HepG2 (cell line): Measurements from ENCODE around the gene RBX1. TPM values are rescaled to one million over a fixed set of nuclear protein-coding genes. Genes with fewer than 3 reads are reported as not detected.

Experiments used
- ATAC-seq: fragments of 200-7000 bp; cut with Tn5 transposase; 3 replicates; pipeline ENCODE4 v1.9.1; 2020; ENCODE audit warnings: mild to moderate bottlenecking, moderate library complexity
- BruUV-seq: library from RNA; stranded (reverse); fragments of 400-500 nt; replicated peaks from 2 replicates; lab custom pipeline; 2021; lab: Mats Ljungman, UMichigan
- CTCF ChIA-PET: fragments of 300-600 bp; formaldehyde crosslinking; extraction: SDS; loops from one replicate; lab custom pipeline; 2021; ENCODE audit warnings: low total read pairs, inconsistent platforms, low intra/inter-chr PET ratio; lab: Yijun Ruan, JAX
- POLR2A ChIA-PET: fragments of 350-600 bp; sonication (Branson Sonifier 250); formaldehyde crosslinking; loops from one replicate; lab custom pipeline; 2020; ENCODE audit warnings: antibody characterized with exemption, inconsistent platforms; lab: Yijun Ruan, JAX
- DNase-seq: peaks from one replicate; pipeline ENCODE4 v3.0.0-alpha.2; 2015; ENCODE audit warnings: low spot score
- FAIRE-seq: peaks from 3 replicates; lab custom pipeline; 2011; peaks lifted over from hg19 to GRCh38; lab: Jason Lieb, UNC
- H2AFZ ChIP-seq: one replicate; pipeline ENCODE4 v1.6.1; 2011; ENCODE audit warnings: low read length, inconsistent platforms
- H3K27ac ChIP-seq: fragments of 300-600 bp; 3 replicates; pipeline ENCODE4 v1.8.0; 2011; ENCODE audit warnings: mixed run types, mild to moderate bottlenecking, mixed read lengths, low read length, inconsistent platforms; ENCODE audit not compliant: insufficient read depth; ENCODE audit errors: extremely low read length
- H3K27me3 ChIP-seq, 2 experiments: fragments of 200-600 bp in 1 of 2; 2 replicates in 1 of 2; 3 replicates in 1 of 2; pipeline versions ENCODE4 v1.6.0 to v1.8.0; 2011; ENCODE audit warnings: low read length in 2 of 2, mild to moderate bottlenecking in 2 of 2, moderate library complexity in 2 of 2, inconsistent platforms in 1 of 2; ENCODE audit not compliant: insufficient read depth in 2 of 2, control insufficient read depth in 1 of 2
- H3K36me3 ChIP-seq, 2 experiments: fragments of 200-600 bp in 1 of 2; replicated peaks in 1 of 2; 2 replicates in 1 of 2; 3 replicates in 1 of 2; pipeline versions ENCODE4 v1.5.1 to v1.8.0; 2011; ENCODE audit warnings: low read length in 2 of 2, inconsistent platforms in 1 of 2; ENCODE audit not compliant: insufficient read depth in 2 of 2, control insufficient read depth in 1 of 2
- H3K4me1 ChIP-seq: 2 replicates; pipeline ENCODE4 v1.5.1; 2012; ENCODE audit warnings: low read length, inconsistent platforms; ENCODE audit not compliant: insufficient read depth
- H3K4me2 ChIP-seq: 2 replicates; pipeline ENCODE4 v1.6.0; 2011; ENCODE audit warnings: low read depth, low read length, inconsistent platforms
- H3K4me3 ChIP-seq, 3 experiments: fragments of 200-600 bp in 1 of 3; sonication (generic), shearing (Covaris generic) in 1 of 3; replicated peaks in 1 of 3; 2 replicates each; pipeline ENCODE4 v1.5.1; 2011 to 2016; ENCODE audit warnings: low read length in 3 of 3, inconsistent platforms in 2 of 3, low read depth in 2 of 3, mild to moderate bottlenecking in 2 of 3, control low read depth in 1 of 3, mixed read lengths in 1 of 3; ENCODE audit not compliant: insufficient read depth in 1 of 3
- H3K79me2 ChIP-seq: one replicate; pipeline ENCODE4 v1.6.1; 2011; ENCODE audit warnings: low read length, inconsistent platforms; ENCODE audit not compliant: insufficient read depth
- H3K9ac ChIP-seq: 2 replicates; pipeline ENCODE4 v1.6.0; 2011; ENCODE audit warnings: mild to moderate bottlenecking, low read depth, low read length, inconsistent platforms; ENCODE audit not compliant: insufficient read depth
- H3K9me3 ChIP-seq: 2 replicates; pipeline ENCODE4 v1.5.1; 2012; ENCODE audit warnings: mild to moderate bottlenecking, low read length
- H4K20me1 ChIP-seq: 2 replicates; pipeline ENCODE4 v1.6.0; 2011; ENCODE audit warnings: inconsistent platforms, mild to moderate bottlenecking, low read length, moderate library complexity; ENCODE audit not compliant: insufficient read depth
- BCL6 ChIP-seq: IDR thresholded peaks from 2 replicates; pipeline ENCODE4 v1.6.1; 2016; ENCODE audit warnings: missing genetic modification reagents, missing compliant biosample characterization
- E2F5 ChIP-seq: sonication (generic); formaldehyde crosslinking; conservative IDR thresholded peaks from 2 replicates; pipeline ENCODE4 v1.4.0; 2020; ENCODE audit warnings: missing genetic modification reagents
- FOXO4 ChIP-seq: sonication (generic); formaldehyde crosslinking; conservative IDR thresholded peaks from 2 replicates; pipeline ENCODE4 v1.8.1; 2023; ENCODE audit warnings: missing genetic modification reagents
- GPN1 ChIP-seq: sonication (generic); formaldehyde crosslinking; IDR thresholded peaks from 2 replicates; pipeline ENCODE4 v1.5.1; 2020; ENCODE audit warnings: missing genetic modification reagents, borderline replicate concordance
- GRHL1 ChIP-seq: sonication (generic); formaldehyde crosslinking; conservative IDR thresholded peaks from 2 replicates; pipeline ENCODE4 v1.8.0; 2022; ENCODE audit warnings: missing genetic modification reagents
- GTF3A ChIP-seq: sonication (generic); formaldehyde crosslinking; conservative IDR thresholded peaks from 2 replicates; pipeline ENCODE4 v1.4.0; 2020; ENCODE audit warnings: mild to moderate bottlenecking, missing genetic modification reagents
- HDAC6 ChIP-seq: fragments of 200-600 bp; sonication (generic); IDR thresholded peaks from 2 replicates; pipeline ENCODE4 v1.7.0; 2017; ENCODE audit warnings: mild to moderate bottlenecking, antibody characterized with exemption, low read length, low read depth
- HOXA3 ChIP-seq: sonication (generic); formaldehyde crosslinking; IDR thresholded peaks from 2 replicates; pipeline ENCODE4 v1.5.0; 2020; ENCODE audit warnings: missing genetic modification reagents
- KLF13 ChIP-seq: sonication (generic); formaldehyde crosslinking; IDR thresholded peaks from 2 replicates; pipeline ENCODE4 v1.4.0; 2020; ENCODE audit warnings: mild to moderate bottlenecking, missing genetic modification reagents
- NFIC ChIP-seq: IDR thresholded peaks from 2 replicates; pipeline ENCODE4 v1.6.1; 2012; ENCODE audit warnings: mild to moderate bottlenecking, low read length, inconsistent platforms
- SIX4 ChIP-seq: sonication (generic); formaldehyde crosslinking; IDR thresholded peaks from 2 replicates; pipeline ENCODE4 v1.4.0; 2020; ENCODE audit warnings: missing genetic modification reagents
- SPEN ChIP-seq: sonication (generic); formaldehyde crosslinking; IDR thresholded peaks from 2 replicates; pipeline ENCODE4 v1.5.1; 2020; ENCODE audit warnings: low read depth, mild to moderate bottlenecking, missing genetic modification reagents
- TCF7L2 ChIP-seq: IDR thresholded peaks from 2 replicates; pipeline ENCODE4 v1.6.1; 2011; ENCODE audit warnings: mild to moderate bottlenecking, low read depth, low read length, moderate library complexity
- ZFP36L1 ChIP-seq: sonication (generic); formaldehyde crosslinking; IDR thresholded peaks from 2 replicates; pipeline ENCODE4 v1.8.0; 2022; ENCODE audit warnings: mild to moderate bottlenecking, missing genetic modification reagents, moderate library complexity
- ZNF281 ChIP-seq: sonication (generic); formaldehyde crosslinking; IDR thresholded peaks from 2 replicates; pipeline ENCODE4 v1.4.0; 2020; ENCODE audit warnings: missing genetic modification reagents, borderline replicate concordance
- ZNF337 ChIP-seq: sonication (generic); formaldehyde crosslinking; IDR thresholded peaks from 2 replicates; pipeline ENCODE4 v1.5.1; 2020; ENCODE audit warnings: missing genetic modification reagents, low read depth, mild to moderate bottlenecking, borderline replicate concordance
- ZNF558 ChIP-seq: sonication (generic); formaldehyde crosslinking; IDR thresholded peaks from 2 replicates; pipeline ENCODE4 v1.9.0; 2022; ENCODE audit warnings: mild to moderate bottlenecking, missing genetic modification reagents, borderline replicate concordance
- ZNF619 ChIP-seq: sonication (generic); formaldehyde crosslinking; IDR thresholded peaks from 2 replicates; pipeline ENCODE4 v1.4.0; 2020; ENCODE audit warnings: mild to moderate bottlenecking, missing genetic modification reagents
- ZNF792 ChIP-seq: IDR thresholded peaks from 2 replicates; pipeline ENCODE4 v1.6.1; 2016
- WGBS: methylation state at CpG from one replicate; pipeline ENCODE4 v1.1.6; 2017; ENCODE audit warnings: low lambda C conversion rate; 5-methylcytosine and 5-hydroxymethylcytosine counted together
- in situ Hi-C: cut with HindIII; loops from 2 replicates; pipeline ENCODE4 v1.10.0; 2017; ENCODE audit warnings: low pct_unique_long_range_greater_than_20kb; ENCODE audit not compliant: extremely low pct_ligation_motif_present
- intact Hi-C: fragments of 100-400 bp; cut with micrococcal nuclease; formaldehyde crosslinking; loops from one replicate; pipeline ENCODE4 v1.10.0; 2022; ENCODE audit not compliant: unreplicated experiment
- polyA plus RNA-seq, 8 experiments: library from polyadenylated mRNA; depleted of rRNA in 3 of 8; stranded (reverse) in 7 of 8; unstranded in 1 of 8; fragments of >200 nt; fragmentation: Illumina TruSeq in 4 of 8; extraction: Trizol in 4 of 8; gene quantifications; 2 replicates each; pipeline versions ENCODE4 v1.2.1 to v1.2.3, GENCODE V29; 2011 to 2016; ENCODE audit warnings: low read depth in 4 of 8, missing spikeins in 1 of 8, mixed read lengths in 1 of 8; ENCODE audit not compliant: insufficient read depth in 1 of 8
- total RNA-seq, 5 experiments: library from RNA; depleted of rRNA; stranded (reverse); fragments of >200 nt; fragmentation: Illumina TruSeq; extraction: Trizol; gene quantifications; 2 replicates each; pipeline ENCODE4 v1.2.3, GENCODE V29; 2016; ENCODE audit warnings: low read depth in 1 of 5

Gene RBX1
- total and polyA plus RNA-seq, 2 of the 13 experiments (the other 11 are each of a cell fraction or from before 2014, with no cell fraction given): 84.9 to 90.2 TPM

- H2AFZ ChIP-seq: no peak overlapping the region
- no peak for TF ChIP-seq E2F5 (CRISPR knock-in tag)
- no peak for TF ChIP-seq ZNF792
- TF ChIP-seq NFIC: no peak
- no peak for TF ChIP-seq ZNF281 (CRISPR knock-in tag)
- TF ChIP-seq TCF7L2: no peak
- TF ChIP-seq KLF13 (CRISPR knock-in tag): no peak
- no peak for TF ChIP-seq ZFP36L1
- TF ChIP-seq GRHL1 (CRISPR knock-in tag): no peak
- TF ChIP-seq SPEN: no peak
- TF ChIP-seq FOXO4: no peak
- TF ChIP-seq BCL6 (CRISPR knock-in tag): no peak
- no peak for TF ChIP-seq ZNF558 (CRISPR knock-in tag)
- TF ChIP-seq HOXA3 (CRISPR knock-in tag): no peak
- TF ChIP-seq GPN1 (CRISPR knock-in tag): no peak
- TF ChIP-seq SIX4: no peak
- no peak for TF ChIP-seq ZNF337 (CRISPR knock-in tag)
- no peak for TF ChIP-seq HDAC6
- no peak for TF ChIP-seq GTF3A (CRISPR knock-in tag)
- TF ChIP-seq ZNF619 (CRISPR knock-in tag): no peak
Observed at GRCh38 chr22:41000941-41001721, 50.0 kb downstream of the RBX1 start.

More at GRCh38 chr22:41000941-41001721, 50.0 kb downstream of the RBX1 start:
- ATAC-seq: peak; percentile 35
- no TSS peak for BruUV-seq
- in situ Hi-C loops: no loop called here
- H3K27me3 ChIP-seq: no peaks in the 10 kb centered on the region
- peaks cover 34% of the 10 kb centered on the region for H3K4me1 ChIP-seq
- POLR2A ChIA-PET: interaction anchor here (0.7 to 3.4 kb wide), 5 partner anchors 10 to 49 kb away, joined by 3 to 50 read pairs (median 3); partner anchors contain the start of gene RBX1
- no peaks in the 10 kb centered on the region for H3K9me3 ChIP-seq
- H3K4me2 ChIP-seq: peak overlapping the region; percentile 56
- intact Hi-C loops: no loop called here
- CTCF ChIA-PET: no interaction called here
- peak overlapping the region; percentile 48 for H3K27ac ChIP-seq
- no peak for FAIRE-seq
- 38% methylated on average over 9 of the region's 9 CpGs for WGBS
- no peaks in the 10 kb centered on the region for H3K36me3 ChIP-seq
- H4K20me1 ChIP-seq: no peaks in the 10 kb centered on the region
- H3K4me3 ChIP-seq: no peak overlapping the region
- H3K79me2 ChIP-seq: no peaks in the 10 kb centered on the region
- no peak for DNase-seq
- no peak overlapping the region for H3K9ac ChIP-seq
